Muscle layer of duodenum (tissue), 2 donors: ENCODE results near the gene TSC22D3.
A peak's percentile ranks its signal among the peaks of the same experiment; 100 is the strongest.
"Not testable (repeated sequence)": the region's sequence is repeated elsewhere in the genome, so short reads cannot be mapped to it uniquely, and the experiment has no call there.

ENCODE experiments used
- H3K27ac ChIP-seq: one replicate; pipeline ENCODE4 v1.7.0; 2013; ENCODE audit warnings: mild to moderate bottlenecking, low read length
- H3K27me3 ChIP-seq: one replicate; pipeline ENCODE4 v1.7.0; 2013; ENCODE audit warnings: low read depth, mild to moderate bottlenecking, control low read depth, low read length
- H3K36me3 ChIP-seq, 2 donors: one replicate each; pipeline ENCODE4 v1.7.0; 2013; ENCODE audit warnings: low read length in 2 of 2, control low read depth in 1 of 2, mild to moderate bottlenecking in 1 of 2; ENCODE audit not compliant: insufficient read depth in 2 of 2, control insufficient read depth in 1 of 2
- H3K4me1 ChIP-seq, 2 donors: one replicate each; pipeline ENCODE4 v1.7.0; 2013; ENCODE audit warnings: low read length in 2 of 2, mild to moderate bottlenecking in 2 of 2, control low read depth in 1 of 2, moderate library complexity in 1 of 2; ENCODE audit not compliant: insufficient read depth in 2 of 2, control insufficient read depth in 1 of 2
- H3K4me3 ChIP-seq, 2 donors: one replicate each; pipeline ENCODE4 v1.7.0; 2013; ENCODE audit warnings: low read length in 2 of 2, low read depth in 1 of 2, mild to moderate bottlenecking in 1 of 2
- H3K9me3 ChIP-seq, 2 donors: one replicate each; pipeline ENCODE4 v1.7.0; 2013; ENCODE audit warnings: low read length in 2 of 2, control low read depth in 1 of 2, mild to moderate bottlenecking in 1 of 2; ENCODE audit not compliant: control insufficient read depth in 1 of 2
- donor health status: healthy.

TSC22D3 gene

GRCh38 chrX:107775734-107776511 lies at the start of gene TSC22D3:
Gene TSC22D3 (minus strand): TSS chrX:107775787. CDS start chrX:107775419, 368 bp downstream.
- Histone ChIP-seq H3K27ac (no peak within 1 kb of the TSS), H3K4me1 (peaks cover 0 to 15% of the 10 kb centered on the region in 2 donors), H3K9me3 (no peaks in the 10 kb centered on the region), H3K4me3 (peak within 1 kb of the TSS; percentile 60 to 70), H3K27me3 (no peaks in the 10 kb centered on the region), H3K36me3 (no peaks in the 10 kb centered on the region)

- Histone ChIP-seq H3K4me1 (peaks cover 0 to 8% of the 10 kb centered on the region in 2 donors), H3K4me3 (no peak overlapping the region), H3K36me3 (no peaks in the 10 kb centered on the region), H3K27me3 (no peaks in the 10 kb centered on the region), H3K27ac (no peak overlapping the region), H3K9me3 (peaks cover 0 to 4% of the 10 kb centered on the region in 2 donors)
These were observed 47.9 kb upstream of the TSC22D3 start for GRCh38 chrX:107823456-107823855.

GRCh38 chrX:107823042-107823441 lies 47.5 kb upstream of the TSC22D3 start:
- Histone ChIP-seq H3K4me1 (peaks cover 0 to 8% of the 10 kb centered on the region in 2 donors), H3K36me3 (no peaks in the 10 kb centered on the region), H3K27me3 (no peaks in the 10 kb centered on the region), H3K27ac (no peak overlapping the region), H3K9me3 (peaks cover 0 to 4% of the 10 kb centered on the region in 2 donors), H3K4me3 (no peak overlapping the region)

GRCh38 chrX:107818900-107819521 lies 43.4 kb upstream of the TSC22D3 start:
- no peaks in the 10 kb centered on the region for H3K27me3 ChIP-seq
- peaks cover 0 to 4% of the 10 kb centered on the region in 2 donors for H3K9me3 ChIP-seq
- H3K4me1 ChIP-seq = no peaks in the 10 kb centered on the region
- H3K4me3 ChIP-seq = no peak overlapping the region
- no peak overlapping the region for H3K27ac ChIP-seq
- H3K36me3 ChIP-seq = no peaks in the 10 kb centered on the region

GRCh38 chrX:107810053-107810452 lies 34.5 kb upstream of the TSC22D3 start:
- not testable (repeated sequence) for H3K4me1 ChIP-seq, H3K9me3 ChIP-seq, H3K4me3 ChIP-seq, H3K36me3 ChIP-seq, H3K27me3 ChIP-seq, H3K27ac ChIP-seq

DNA sequence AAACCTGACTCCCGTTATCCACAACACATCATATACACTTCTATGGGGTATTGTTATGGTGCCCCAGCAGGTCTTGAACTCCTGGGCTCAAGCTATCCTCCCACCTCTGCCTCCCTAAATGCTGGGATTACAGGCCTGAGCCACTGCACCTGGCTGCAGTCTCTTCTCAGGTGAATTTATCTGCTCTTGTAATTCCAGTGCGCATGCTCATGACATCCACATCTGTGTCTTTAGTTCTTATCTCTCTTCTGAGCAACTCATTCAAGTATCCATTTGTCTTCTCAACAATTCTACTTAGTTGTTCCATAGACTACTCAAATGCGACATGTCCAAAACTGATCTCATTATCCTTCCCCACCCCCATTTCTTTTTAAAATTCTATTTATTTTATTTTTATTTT lies 29.6 kb upstream of the TSC22D3 start:
- no peaks in the 10 kb centered on the region for H3K27me3 ChIP-seq
- no peak overlapping the region for H3K27ac ChIP-seq
- no peaks in the 10 kb centered on the region for H3K36me3 ChIP-seq
- H3K4me1 ChIP-seq = no peaks in the 10 kb centered on the region
- H3K9me3 ChIP-seq = no peaks in the 10 kb centered on the region
- H3K4me3 ChIP-seq = no peak overlapping the region

DNA sequence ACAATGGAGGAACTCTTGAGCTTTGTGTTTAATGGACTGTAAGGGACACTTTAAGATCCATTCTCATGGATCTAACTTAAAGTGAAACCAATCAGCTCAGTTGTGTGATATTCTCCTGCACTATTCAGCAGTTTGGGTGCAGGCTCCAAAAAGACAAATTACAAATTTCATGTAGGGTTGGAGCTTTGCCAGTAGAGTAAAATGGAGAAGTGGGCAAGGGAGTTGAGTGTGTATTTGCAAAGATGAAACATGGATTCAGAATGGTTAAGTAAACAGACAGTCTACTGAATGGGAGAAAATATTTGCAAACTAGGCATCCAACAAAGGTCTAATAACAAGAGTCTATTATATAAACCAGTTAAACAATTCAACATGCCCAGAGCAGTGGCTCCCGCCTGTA lies 28.8 kb upstream of the TSC22D3 start:
- H3K4me3 ChIP-seq = no peak overlapping the region
- H3K36me3 ChIP-seq = no peaks in the 10 kb centered on the region
- H3K27ac ChIP-seq = no peak overlapping the region
- no peaks in the 10 kb centered on the region for H3K4me1 ChIP-seq
- H3K9me3 ChIP-seq = no peaks in the 10 kb centered on the region
- no peaks in the 10 kb centered on the region for H3K27me3 ChIP-seq

DNA sequence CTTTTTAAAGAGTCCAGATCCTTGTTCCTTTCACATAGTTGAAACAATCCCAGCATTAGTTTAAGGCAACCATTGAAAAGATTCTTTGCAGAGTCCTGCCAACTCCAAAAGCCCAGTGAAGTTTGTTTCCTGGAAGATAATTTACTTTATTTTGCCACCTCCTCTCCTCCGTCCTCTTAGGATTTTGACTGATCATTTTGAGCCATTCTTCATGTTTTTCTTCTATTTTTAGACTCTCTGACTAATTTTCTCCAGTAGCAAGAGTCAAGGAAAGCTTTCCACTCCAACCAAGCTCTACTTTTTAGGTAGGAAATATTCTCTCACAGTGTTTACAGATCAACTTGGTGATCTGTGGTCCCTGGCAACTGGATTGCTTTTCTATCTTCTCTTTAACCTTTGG lies 12.2 kb upstream of the TSC22D3 start:
- no peaks in the 10 kb centered on the region for H3K27me3 ChIP-seq
- H3K9me3 ChIP-seq = no peaks in the 10 kb centered on the region
- H3K4me1 ChIP-seq = peaks cover 0 to 7% of the 10 kb centered on the region in 2 donors
- H3K27ac ChIP-seq = no peak overlapping the region
- no peaks in the 10 kb centered on the region for H3K36me3 ChIP-seq
- no peak overlapping the region for H3K4me3 ChIP-seq

GRCh38 chrX:107780525-107780924 lies 4.9 kb upstream of the TSC22D3 start:
- no peak overlapping the region for H3K27ac ChIP-seq
- H3K27me3 ChIP-seq = no peaks in the 10 kb centered on the region
- H3K9me3 ChIP-seq = no peaks in the 10 kb centered on the region
- H3K4me1 ChIP-seq = peaks cover 0 to 5% of the 10 kb centered on the region in 2 donors
- no peak overlapping the region for H3K4me3 ChIP-seq
- H3K36me3 ChIP-seq = no peaks in the 10 kb centered on the region

GRCh38 chrX:107777536-107777832 lies 1.9 kb upstream of the TSC22D3 start, which contains the start of gene NCBP2L:
Gene NCBP2L (plus strand): TSS chrX:107777733. CDS start chrX:107794221, 16,488 bp downstream.
- Histone ChIP-seq H3K9me3 (no peaks in the 10 kb centered on the region), H3K36me3 (no peaks in the 10 kb centered on the region), H3K4me3 (peak within 1 kb of the TSS; percentile 60 to 70), H3K27ac (no peak within 1 kb of the TSS), H3K4me1 (peaks cover 0 to 15% of the 10 kb centered on the region in 2 donors), H3K27me3 (no peaks in the 10 kb centered on the region)

DNA sequence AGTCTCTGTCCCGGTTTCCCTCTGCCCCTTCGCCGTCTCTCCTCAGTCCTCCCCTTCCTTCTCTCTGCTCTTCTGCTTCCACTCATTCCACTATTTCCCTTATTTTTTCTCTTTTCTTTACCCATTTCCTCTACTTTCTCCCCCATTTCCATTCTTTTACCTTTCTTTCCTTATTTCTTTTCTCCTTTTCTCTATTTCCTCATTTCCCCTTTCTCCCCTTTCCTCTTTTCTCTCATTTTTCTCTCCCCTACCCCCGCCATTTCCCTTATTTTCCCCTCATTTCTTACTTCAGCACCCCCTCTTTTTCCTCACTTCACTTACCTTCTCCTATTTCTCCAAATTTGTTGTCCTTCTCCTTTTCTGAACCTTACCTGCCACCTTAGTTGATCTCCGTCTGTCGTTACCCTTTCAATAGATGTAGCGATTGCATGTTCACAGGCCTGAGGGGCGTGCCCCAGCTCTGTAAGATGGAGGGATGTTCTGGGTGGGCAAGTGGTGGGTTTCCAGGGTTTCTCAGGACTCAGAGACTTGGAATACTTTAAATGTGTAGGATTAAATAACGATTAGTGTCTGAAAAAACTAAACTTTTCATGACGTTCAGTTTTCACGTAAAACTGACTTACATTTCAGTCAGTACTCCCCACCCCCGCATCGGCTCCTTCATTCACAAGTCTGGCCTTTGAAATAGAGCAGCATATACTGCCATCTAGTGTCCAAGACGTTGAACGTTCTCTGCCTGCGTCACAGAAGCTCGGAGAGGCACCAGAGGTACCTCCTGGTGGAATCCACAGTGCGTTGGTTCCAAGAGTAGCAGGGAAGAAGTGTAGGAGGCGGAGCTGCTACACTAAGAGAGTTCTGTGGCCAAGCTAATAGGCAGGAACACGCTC lies 1.3 kb upstream of the TSC22D3 start:
- Histone ChIP-seq H3K27ac (no peak overlapping the region), H3K4me1 (peaks cover 0 to 15% of the 10 kb centered on the region in 2 donors), H3K9me3 (no peaks in the 10 kb centered on the region), H3K27me3 (no peaks in the 10 kb centered on the region), H3K36me3 (no peaks in the 10 kb centered on the region), H3K4me3 (peak overlapping the region; percentile 60 to 70)
